HG02642 (cell line): ENCODE measurements around the gene POU5F1.
"Not testable (repeated sequence)": the region's sequence is repeated elsewhere in the genome, so short reads cannot be mapped to it uniquely, and the experiment has no call there.

Experiments used
- ATAC-seq: cut with Tn5 transposase; IDR thresholded peaks from one replicate; pipeline ENCODE4 v1.9.1; 2021; ENCODE audit warnings: mild to moderate bottlenecking; ENCODE audit not compliant: unreplicated experiment, poor library complexity

POU5F1 gene

DNA sequence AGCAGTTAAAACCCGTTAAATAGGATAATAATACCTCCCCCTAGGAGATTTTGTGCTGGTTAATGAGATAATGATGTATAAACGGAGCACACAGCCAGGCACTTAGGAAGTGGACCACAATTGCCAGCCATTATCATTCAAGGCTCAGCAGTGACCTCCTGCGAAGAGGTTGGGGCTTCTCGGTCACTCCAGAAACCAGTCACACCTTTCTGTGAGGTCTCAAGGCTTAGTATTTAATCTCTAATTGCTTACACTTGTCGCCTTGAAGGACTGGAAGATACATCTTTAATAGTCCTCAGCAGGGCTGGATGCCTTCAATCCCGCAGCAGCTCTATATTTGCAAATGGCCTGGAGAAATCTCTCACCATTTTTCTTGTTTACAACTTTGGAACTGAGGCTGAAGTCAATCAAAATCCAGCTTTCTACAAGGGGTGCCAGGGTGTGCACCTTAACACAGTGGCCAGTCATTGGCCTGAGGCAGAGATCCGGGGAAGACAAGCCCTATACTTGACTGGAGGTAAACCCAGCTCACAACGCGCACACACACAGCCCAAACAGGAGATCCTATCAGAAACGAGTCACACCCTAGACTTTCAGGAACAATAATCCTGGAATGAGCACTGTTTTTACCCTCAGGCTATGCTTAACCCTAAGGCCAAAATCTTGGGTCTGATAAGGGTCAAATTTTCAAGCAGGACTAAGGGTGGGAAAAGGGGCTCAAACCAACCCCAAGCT lies 1.2 kb downstream of the POU5F1 start:
- no peak for ATAC-seq

DNA sequence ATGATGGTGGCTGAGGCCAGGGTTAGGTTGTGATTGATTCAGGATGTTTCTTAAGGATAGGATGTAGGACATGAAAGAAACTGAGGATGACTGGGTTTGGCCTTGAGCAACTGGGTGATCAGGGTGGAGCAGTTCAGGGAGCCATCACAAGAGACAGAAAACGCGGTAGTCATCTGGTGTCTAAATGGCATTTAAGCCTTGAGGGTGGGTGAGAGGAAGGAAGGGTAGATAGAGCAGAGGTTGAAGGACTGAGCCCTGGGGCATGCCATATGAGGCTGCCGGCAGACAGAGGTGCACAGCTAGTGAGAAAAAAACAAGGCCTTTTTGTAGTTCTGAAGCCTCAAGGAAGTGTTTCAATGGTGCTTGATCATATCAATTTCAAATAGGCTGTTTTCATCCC lies 1.9 kb downstream of the POU5F1 start:
- no peak for ATAC-seq

DNA sequence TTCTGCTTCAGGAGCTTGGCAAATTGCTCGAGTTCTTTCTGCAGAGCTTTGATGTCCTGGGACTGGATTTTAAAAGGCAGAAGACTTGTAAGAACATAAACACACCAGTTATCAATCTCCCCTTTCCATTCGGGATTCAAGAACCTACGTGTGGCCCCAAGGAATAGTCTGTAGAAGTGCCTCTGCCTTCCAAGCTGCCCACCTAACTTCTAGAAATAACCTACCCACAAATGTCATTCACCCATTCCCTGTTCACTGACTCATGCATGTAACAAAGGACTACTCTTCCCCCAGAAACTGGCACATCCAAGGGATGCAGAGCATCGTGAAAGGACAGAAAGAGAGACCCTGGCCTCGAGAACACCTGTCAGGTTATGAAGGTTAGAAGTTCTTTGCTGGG lies 4.5 kb downstream of the POU5F1 start:
- no peak for ATAC-seq

DNA sequence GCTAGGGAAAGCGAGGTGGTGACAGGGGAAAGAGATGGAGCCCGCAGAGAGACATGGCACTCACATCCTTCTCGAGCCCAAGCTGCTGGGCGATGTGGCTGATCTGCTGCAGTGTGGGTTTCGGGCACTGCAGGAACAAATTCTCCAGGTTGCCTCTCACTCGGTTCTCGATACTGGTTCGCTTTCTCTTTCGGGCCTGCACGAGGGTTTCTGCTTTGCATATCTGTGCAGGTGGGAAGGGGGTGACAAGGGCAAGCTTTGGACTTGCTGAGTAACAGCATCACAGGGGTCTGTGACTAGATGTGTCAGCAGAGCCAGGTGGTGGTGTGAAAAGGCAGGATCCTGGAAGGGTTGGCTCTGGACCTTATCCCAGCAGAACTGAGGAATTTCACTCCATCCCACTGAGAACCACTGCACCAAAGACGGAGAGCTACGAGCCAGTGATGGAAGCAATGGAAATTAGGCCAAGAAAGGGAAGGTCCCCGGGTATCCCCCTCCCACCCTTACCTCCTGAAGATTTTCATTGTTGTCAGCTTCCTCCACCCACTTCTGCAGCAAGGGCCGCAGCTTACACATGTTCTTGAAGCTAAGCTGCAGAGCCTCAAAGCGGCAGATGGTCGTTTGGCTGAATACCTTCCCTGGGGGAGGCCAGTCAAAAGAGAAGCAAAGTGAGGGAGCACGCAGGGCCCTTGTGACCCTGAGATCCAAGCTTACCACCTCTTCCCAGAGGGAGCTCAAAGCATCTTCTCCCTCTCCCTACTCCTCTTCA lies 5.2 kb downstream of the POU5F1 start:
- ATAC-seq: peak; percentile 72

DNA sequence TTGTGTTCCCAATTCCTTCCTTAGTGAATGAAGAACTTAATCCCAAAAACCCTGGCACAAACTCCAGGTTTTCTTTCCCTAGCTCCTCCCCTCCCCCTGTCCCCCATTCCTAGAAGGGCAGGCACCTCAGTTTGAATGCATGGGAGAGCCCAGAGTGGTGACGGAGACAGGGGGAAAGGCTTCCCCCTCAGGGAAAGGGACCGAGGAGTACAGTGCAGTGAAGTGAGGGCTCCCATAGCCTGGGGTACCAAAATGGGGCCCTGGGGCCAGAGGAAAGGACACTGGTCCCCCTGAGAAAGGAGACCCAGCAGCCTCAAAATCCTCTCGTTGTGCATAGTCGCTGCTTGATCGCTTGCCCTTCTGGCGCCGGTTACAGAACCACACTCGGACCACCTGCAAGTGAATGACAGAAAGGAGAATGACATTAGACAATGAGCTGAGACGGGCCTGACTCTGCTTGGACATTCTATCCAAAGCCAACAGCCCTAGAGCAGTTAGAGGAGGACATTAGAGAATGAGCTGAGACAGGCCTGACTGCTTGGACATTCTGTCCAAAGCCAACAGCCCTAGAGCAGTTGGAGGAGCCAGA lies 5.9 kb downstream of the POU5F1 start:
- ATAC-seq: not testable (repeated sequence)

DNA sequence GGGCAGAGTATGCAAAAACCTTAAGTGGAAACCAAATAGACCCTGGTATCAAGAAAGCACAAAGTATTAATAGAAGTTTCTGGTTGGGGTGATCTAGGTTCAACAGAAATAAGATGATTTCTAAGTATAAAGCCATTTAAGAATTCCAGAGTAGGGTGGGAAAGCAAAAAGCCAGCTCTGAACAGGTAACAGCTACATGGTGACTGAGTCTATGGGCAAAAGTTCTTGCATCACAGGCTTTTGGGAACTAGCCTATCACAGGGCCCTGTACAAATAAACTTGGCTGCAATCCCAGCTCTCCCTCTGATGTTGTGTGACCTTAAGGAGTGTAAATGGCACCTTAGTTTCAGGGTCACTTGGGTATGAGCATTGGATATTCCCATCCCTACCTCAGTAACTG lies 6.6 kb downstream of the POU5F1 start:
- ATAC-seq: no peak

DNA sequence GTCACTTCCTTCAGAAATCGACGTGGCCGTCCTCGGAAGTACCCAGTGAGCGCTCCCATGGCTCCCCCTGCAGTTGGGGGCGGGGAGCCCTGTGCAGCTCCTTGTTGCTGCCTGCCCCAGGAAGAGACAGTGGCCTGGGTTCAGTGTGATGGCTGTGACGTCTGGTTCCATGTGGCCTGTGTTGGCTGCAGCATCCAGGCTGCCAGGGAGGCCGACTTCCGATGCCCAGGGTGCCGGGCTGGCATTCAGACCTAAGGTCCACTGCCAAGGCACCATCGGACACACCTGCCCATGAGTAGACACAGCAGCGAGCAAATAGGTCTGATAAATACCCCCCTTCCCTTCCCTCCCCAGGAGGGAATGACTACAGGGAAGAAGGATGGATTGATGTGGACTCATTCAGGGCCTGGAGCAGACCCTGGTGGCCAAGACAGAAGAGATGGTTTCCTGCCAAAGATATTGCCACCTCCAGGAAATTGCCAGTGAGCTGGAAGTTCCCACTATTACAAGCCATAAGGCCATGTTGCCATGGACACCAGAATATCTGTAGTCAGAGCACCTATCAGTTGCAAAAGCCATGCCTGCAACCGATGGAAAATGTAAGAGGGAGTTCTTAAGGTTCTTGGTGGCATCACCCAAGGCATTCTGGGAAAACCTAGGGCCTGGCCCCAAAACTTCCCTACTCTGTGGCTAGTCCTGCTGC lies 7.9 kb downstream of the POU5F1 start:
- ATAC-seq: no peak

DNA sequence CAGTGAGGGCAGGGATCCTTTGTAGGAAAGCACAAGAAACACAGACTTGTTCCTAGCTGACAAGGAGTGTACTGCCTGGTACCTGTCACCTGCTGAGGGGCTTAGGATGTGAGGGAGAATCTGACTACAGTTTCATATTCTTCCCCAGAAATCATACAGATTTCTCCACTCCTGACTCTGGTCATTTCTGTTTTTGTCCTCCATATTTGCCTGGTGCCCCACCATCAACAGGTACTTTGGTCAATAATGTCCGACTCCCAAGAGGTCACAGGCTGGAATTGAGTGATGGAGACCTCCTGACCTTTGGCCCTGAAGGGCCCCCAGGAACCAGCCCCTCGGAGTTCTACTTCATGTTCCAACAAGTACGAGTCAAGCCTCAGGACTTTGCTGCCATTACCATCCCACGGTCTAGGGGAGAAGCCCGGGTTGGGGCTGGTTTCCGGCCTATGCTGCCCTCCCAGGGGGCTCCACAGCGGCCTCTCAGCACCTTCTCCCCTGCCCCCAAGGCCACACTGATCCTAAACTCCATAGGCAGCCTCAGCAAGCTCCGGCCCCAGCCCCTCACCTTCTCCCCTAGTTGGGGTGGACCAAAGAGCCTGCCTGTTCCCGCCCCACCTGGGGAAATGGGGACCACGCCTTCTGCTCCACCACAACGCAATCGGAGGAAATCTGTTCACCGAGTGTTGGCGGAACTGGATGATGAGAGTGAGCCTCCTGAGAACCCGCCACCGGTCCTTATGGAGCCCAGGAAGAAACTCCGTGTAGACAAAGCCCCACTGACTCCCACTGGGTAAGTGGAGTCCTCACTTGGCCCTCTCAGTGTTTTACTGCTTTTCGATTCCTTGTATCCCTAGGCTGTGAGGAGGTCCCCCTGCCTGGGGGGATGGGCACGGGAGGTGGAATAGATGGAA lies 9.0 kb downstream of the POU5F1 start:
- no peak for ATAC-seq

DNA sequence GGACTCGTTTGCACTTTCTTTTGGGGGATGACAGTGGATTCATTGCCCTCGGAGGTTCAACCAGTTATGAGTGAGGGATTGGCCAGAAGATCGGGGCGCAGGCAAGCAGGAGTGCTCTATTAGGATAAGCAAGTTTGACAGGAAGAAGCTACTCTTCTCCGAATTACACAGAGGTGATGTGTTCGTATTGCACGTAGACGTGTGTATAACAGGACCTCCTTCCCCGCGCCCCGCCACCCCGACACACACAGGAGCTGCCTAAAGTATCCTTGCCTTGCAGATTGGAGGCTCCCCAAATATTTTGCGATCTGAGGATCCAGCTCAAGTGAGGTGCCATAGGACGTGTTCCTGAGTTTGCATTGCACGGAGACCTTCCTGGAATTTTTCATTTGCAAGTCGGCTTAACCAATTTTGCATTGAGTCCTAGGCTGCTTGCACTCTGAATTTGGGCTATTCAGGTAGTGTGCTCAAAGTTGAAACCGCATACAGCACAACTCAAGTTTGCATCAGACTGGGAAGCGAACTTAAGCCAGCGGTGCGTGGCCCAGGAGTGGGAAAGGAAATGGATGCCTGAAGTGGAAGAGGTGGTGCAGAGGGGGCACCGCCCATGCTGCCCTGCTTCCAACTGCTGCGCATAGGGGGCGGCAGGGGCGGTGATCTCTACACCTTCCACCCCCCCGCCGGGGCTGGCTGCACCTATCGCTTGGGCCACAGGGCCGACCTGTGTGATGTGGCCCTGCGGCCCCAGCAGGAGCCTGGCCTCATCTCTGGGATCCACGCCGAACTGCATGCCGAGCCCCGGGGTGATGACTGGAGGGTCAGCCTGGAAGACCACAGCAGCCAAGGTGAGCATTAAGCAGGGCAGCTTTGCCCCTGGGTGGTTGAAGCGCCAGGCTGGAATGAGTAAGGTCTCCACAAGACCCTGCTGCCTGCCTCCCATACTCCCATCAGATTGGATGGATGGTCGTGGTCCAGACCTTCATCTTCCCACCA lies 11.3 kb downstream of the POU5F1 start:
- peak; percentile 0 for ATAC-seq

DNA sequence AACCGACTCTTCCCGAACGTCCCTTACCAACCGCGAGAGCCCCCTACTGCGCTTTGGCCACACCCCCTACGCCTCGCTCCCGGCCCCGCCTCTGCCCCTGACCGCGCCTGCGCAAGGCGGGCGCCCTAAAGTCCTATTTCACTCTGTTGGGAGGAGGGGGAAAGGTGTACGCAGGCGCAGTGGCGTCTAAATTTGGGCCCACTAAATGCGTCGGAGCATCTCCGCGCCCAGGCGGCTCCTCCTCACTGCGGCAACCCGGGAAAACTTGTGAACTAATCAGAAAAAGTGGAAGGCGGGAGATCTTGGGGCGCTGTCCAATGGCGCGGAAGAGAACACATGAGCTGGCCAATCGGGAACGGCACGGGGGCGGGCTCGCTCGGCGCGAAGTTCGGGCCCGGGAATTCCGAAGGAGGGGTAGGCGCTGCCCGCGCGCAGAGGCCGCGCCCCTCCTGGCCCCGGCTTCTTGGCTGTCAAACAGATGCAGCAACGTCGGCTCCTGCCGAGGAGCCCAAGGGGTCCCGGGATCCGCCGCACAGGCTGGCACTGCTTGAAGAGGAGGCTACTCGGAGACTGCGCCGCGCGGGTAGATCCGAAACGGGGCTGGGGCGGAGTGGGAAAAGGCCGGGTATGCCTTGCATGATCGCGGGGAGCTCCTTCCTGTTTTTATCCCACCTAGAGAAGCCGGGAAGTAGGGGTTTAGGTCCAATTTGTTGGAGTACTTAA lies 12.2 kb downstream of the POU5F1 start, which contains the start of gene TCF19:
Gene TCF19, plus strand, starts transcription at position 450 of the 723 bp plus-strand sequence. CDS start 881 bp downstream, outside the sequence.
- ATAC-seq: peak; percentile 88

DNA sequence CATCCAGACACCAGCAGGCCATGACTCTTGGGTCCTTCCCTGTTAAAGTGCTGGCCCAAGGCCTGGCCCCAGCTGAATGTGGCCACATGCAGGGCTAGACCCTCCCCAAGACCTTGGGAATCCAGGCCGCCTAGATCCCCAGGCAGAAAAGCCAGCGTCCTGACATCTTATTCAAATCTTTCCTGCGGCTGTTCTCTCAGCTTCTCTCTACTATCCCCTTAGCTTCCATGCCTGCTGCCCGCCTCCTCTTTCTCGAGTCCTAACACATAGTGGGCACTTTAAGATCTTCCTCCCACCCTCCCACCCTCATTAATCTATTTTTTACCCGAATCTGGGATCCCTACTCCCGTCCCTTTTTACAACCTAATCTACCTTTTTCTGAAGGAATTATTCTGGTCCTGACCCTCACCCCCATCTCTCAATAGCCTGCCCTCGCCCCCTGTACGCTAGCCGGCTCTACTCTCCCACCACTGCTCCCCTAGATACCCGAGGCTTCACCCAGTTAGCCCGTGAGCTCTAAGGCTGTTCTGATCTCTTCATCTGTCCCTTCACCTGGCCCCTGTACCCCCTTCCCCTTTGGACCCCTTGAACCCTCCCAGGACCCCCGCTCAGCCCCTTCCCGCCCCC lies 12.9 kb downstream of the POU5F1 start, which contains the start of gene CCHCR1:
Gene CCHCR1, minus strand, starts transcription at position 290 of the 627 bp plus-strand sequence. Its CDS starts 202 bp downstream, at position 88.
- no peak for ATAC-seq

DNA sequence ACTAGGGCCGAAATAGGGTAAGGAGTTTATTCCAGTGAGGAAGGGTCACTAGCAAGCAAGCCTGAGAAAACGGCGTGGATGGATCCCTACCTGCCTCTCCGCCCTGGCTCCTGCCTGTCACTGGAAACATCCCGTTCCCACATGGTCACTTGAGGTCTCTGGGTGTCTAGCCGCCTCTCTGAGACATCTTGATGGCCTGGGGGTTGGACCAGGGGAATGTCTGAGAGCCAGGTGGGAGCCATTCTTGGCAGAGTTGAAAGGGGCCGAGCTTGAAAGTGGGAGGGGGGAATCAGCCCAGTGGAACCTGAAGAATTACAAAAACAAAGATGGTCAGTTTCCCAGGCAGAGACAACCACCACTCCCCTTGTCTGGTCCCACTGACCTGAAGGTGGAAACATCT lies 13.8 kb downstream of the POU5F1 start:
- no peak for ATAC-seq

DNA sequence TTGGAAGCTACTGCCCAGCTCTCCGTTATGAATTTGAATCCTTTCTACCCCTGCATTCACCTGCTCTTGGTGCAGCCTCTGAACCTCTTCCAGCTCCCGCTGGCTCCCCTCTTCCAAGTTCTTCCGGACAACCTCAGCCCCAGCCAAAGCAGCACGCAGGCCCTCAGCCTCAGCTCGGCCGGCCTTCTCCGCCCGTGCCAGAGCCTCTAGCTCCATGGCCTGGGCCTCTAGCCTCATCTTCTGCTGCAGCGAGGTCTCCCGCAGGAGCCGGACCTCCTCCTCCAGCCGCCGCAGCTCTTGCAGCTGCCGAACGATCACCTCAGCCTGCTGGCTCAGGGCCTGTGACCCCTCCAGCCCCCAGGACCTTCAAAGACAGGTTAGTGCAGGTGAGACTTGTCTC lies 16.0 kb downstream of the POU5F1 start:
- ATAC-seq: no peak

DNA sequence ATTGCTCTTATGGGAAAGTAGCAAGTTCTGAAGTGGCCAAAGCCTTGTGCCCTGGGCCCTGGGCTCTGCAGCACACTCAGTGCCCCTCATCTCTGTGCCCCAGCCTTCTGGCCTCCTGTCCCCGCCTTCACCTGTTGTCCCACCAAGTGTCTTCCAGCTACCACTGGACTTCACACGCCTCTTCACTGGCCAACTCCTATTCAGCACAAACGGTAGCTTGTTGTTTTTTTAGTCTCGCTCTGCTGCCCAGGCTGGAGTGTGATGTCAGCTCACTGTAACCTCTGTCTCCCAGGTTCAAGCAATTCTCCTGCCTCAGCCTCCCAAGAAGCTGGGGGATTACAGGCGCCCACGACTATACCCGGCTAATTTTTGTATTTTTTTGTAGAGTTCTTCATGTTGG lies 17.7 kb downstream of the POU5F1 start:
- ATAC-seq: no peak

DNA sequence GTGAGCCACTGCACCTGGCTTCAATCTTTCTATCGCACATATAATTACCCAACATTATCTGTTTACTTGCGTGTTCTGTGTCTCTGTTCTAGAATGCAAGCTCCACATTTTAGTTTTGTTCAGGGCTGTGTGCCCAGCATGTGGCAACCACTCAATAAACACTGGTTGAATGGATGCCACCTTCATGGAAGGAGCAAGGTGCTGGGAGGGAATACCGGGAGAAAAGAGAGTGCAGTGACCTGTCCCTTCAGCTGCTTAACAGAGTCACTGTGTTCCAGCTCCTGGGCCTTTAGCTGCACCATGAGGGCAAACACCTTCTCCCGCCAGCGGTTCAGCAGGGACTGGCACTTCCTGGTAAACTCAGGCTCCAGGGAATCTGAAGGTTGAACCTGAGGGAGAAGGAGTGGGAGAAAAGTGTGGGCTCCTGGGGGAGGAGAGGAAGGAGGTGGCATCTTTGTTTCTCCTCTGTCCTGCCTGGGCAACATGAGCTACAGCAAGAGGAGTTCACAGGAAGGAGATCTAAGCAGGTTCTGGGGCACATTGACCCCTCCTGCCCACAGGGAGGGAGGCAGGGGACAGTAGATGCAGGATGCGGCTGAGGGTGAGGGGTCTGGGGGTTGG lies 20.5 kb downstream of the POU5F1 start:
- no peak for ATAC-seq

DNA sequence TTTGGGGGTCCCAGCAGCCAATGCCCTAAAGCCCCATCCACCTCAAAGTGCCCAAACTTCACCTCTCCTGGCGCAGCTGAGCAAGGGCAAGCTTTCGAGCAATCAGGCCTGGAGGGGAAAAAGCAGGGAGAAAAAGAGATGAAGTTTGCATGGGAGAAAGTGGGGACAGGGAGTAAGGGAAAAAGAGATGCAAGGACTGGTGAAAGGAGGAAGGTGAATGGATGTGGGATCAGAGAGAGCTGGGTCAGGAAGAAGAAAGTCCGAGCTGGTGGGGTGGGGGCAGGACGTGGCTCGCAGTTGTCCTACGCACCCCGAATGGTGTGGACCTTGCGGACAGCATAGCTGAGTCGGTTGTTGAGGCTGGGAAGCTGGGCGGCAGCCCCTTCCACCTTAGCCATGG lies 25.1 kb downstream of the POU5F1 start:
- ATAC-seq: no peak

DNA sequence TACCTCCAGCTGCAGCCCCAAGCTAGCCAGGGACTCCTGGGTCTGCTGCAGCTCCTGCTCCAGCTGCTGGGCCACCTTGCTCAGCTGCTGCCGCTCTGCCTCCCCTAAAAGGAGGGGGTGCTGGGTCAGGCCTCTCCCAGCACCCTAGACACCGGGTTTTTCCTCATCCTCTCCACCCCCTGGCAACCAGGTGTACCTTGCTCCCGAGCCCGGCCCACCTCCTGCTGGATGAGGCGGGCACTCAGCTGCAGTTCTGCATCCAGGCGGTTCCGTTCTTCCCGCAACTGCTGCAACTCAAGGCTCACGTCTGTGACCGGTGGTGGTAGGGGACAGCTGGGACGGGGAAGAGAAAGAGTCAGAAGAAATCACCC lies 25.5 kb downstream of the POU5F1 start:
- no peak for ATAC-seq
